ENCODE measurements around the gene FHIT.

- TF ChIP-seq, protein P1, sequence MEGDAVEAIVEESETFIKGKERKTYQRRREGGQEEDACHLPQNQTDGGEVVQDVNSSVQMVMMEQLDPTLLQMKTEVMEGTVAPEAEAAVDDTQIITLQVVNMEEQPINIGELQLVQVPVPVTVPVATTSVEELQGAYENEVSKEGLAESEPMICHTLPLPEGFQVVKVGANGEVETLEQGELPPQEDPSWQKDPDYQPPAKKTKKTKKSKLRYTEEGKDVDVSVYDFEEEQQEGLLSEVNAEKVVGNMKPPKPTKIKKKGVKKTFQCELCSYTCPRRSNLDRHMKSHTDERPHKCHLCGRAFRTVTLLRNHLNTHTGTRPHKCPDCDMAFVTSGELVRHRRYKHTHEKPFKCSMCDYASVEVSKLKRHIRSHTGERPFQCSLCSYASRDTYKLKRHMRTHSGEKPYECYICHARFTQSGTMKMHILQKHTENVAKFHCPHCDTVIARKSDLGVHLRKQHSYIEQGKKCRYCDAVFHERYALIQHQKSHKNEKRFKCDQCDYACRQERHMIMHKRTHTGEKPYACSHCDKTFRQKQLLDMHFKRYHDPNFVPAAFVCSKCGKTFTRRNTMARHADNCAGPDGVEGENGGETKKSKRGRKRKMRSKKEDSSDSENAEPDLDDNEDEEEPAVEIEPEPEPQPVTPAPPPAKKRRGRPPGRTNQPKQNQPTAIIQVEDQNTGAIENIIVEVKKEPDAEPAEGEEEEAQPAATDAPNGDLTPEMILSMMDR (IDR thresholded peaks at IDR 0.05) = no peak
- TF ChIP-seq POLR2AphosphoS5 (IDR thresholded peaks at IDR 0.05) (no peak), EP300 (IDR thresholded peaks at IDR 0.05) (no peak), POLR2A (IDR thresholded peaks at IDR 0.05) (no peak)
Observed at GRCh38 chr3:60810881-60811280, 440.4 kb downstream of the FHIT start.

All from suprapubic skin (tissue), 4 donors.